Mesothelial cell of epicardium (in vitro differentiated cells): ENCODE measurements around the gene ZMYND15. TPM values are rescaled to one million over a fixed set of nuclear protein-coding genes. Genes with fewer than 3 reads are reported as not detected.

Experiments used
- DNase-seq, 2 experiments: peaks; one replicate each; pipeline ENCODE4 v3.0.0; 2021; ENCODE audit warnings: low spot score in 2 of 2; ENCODE audit not compliant: unreplicated experiment in 2 of 2
- H3K27ac Mint-ChIP-seq: 2 replicates; pipeline ENCODE4 v1.8.0; 2021; ENCODE audit warnings: mixed read lengths
- H3K27me3 Mint-ChIP-seq: 2 replicates; pipeline ENCODE4 v1.8.0; 2021; ENCODE audit warnings: low read depth, mixed read lengths
- H3K36me3 Mint-ChIP-seq: 2 replicates; pipeline ENCODE4 v1.8.0; 2021; ENCODE audit warnings: mixed read lengths
- H3K4me1 Mint-ChIP-seq: 2 replicates; pipeline ENCODE4 v1.8.0; 2021; ENCODE audit warnings: mixed read lengths
- H3K4me3 Mint-ChIP-seq: 2 replicates; pipeline ENCODE4 v1.8.0; 2021; ENCODE audit warnings: mild to moderate bottlenecking, moderate library complexity, mixed read lengths
- H3K9me3 Mint-ChIP-seq: 2 replicates; pipeline ENCODE4 v1.8.0; 2021; ENCODE audit warnings: mixed read lengths
- total RNA-seq: library from RNA; stranded (reverse); gene quantifications from 3 replicates; pipeline ENCODE4 v1.2.1, GENCODE V29; 2021
- TF ChIP-seq, protein P1 (sequence below): fragments of 200-600 bp; sonication (generic); IDR thresholded peaks from one replicate; pipeline ENCODE4 v1.5.0; 2021; ENCODE audit warnings: antibody characterized with exemption; ENCODE audit not compliant: unreplicated experiment

ZMYND15 gene
- total RNA-seq, 1 donor from 2014 or later, result 0.78 TPM

DNA sequence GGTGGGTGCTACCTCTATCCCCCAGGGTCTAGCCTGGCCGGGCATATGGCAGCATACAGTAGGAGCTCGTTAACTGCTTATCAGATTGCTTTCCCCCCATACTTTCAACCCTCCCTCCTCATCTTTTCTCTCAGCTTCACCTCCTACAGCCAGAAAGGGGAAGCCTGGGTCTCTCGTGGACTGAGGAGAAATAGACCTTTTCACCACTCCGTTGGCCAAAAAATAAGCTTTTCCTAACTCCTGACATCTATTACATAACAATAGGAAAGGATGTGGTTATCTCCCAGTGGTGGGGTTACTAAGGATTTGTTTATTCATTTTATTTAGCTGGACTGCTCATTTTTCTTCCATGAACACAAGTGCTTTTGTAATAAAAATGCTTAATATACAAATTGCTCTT lies 9.1 kb downstream of the ZMYND15 start:
- Mint-ChIP-seq H3K9me3 (no peaks in the 10 kb centered on the region), H3K4me3 (no peak overlapping the region), H3K4me1 (peaks cover 6% of the 10 kb centered on the region), H3K27ac (no peak overlapping the region), H3K36me3 (no peaks in the 10 kb centered on the region), H3K27me3 (peaks cover 92% of the 10 kb centered on the region)
- no peak for DNase-seq
- TF ChIP-seq, protein P1, sequence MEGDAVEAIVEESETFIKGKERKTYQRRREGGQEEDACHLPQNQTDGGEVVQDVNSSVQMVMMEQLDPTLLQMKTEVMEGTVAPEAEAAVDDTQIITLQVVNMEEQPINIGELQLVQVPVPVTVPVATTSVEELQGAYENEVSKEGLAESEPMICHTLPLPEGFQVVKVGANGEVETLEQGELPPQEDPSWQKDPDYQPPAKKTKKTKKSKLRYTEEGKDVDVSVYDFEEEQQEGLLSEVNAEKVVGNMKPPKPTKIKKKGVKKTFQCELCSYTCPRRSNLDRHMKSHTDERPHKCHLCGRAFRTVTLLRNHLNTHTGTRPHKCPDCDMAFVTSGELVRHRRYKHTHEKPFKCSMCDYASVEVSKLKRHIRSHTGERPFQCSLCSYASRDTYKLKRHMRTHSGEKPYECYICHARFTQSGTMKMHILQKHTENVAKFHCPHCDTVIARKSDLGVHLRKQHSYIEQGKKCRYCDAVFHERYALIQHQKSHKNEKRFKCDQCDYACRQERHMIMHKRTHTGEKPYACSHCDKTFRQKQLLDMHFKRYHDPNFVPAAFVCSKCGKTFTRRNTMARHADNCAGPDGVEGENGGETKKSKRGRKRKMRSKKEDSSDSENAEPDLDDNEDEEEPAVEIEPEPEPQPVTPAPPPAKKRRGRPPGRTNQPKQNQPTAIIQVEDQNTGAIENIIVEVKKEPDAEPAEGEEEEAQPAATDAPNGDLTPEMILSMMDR, result no peak

DNA sequence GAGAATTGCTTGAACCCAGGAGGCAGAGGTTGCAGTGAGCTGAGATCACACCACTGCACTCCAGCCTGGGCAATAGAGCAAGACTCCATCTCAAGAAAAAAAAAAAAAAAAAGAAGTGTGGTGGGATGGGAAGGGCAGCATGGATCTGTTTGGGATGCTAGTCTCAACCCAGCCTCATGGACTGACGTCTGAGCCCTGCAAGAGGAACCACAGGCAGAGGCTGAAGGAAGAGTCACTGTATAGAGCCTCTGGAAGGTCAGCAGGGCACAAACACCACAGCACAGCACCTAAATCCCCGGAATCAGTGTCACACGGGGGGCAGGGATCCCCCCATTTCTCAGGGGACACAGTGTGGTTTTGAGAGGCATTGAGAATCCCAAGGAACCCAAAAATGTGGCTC lies 11.0 kb downstream of the ZMYND15 start:
- Mint-ChIP-seq H3K4me3 (no peak overlapping the region), H3K36me3 (no peaks in the 10 kb centered on the region), H3K9me3 (no peaks in the 10 kb centered on the region), H3K27me3 (peaks cover 89% of the 10 kb centered on the region), H3K27ac (no peak overlapping the region), H3K4me1 (no peaks in the 10 kb centered on the region)
- no peak for DNase-seq
- TF ChIP-seq, protein P1, result no peak

DNA sequence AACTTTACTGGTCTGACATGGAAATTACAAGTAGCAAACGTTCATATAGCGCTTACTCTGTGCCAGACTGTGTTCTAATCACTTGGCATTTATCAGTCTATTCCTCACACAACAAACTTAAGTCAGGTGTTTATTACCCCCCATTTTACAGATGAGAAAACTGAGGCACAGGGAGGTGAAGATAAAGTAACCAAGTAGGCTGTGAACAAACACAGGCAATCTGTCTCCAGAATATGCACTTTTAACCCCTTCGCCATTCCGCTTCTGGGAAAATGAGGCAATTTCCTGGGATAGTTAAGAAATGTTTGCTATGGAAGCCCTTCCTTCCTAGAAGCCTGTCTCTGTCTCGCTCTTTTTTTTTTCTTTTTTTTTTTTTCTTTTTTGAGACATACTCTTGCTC lies 12.3 kb downstream of the ZMYND15 start:
- Mint-ChIP-seq H3K9me3 (no peaks in the 10 kb centered on the region), H3K27ac (no peak overlapping the region), H3K27me3 (peaks cover 78% of the 10 kb centered on the region), H3K36me3 (no peaks in the 10 kb centered on the region), H3K4me1 (no peaks in the 10 kb centered on the region), H3K4me3 (no peak overlapping the region)
- DNase-seq, result no peak
- TF ChIP-seq, protein P1, result no peak

DNA sequence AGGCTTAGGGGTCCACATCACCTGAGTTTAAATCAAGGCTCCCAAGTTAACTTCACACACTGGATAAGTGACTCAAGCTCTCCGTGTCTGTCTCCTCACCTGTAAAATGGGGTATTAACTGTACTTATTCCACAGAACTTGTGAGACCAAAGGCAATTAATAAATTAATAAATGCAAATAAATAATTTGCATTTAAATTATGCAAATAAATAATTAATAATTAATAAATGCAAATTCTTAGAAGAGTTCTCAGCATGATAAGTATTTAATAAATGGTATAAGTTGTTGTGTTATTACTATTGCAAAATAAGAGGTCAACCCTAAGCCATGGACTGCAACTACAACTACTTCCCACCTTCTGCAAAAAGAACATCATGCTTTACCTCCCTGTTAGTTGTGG lies 13.8 kb downstream of the ZMYND15 start:
- TF ChIP-seq, protein P1, result no peak
- no peak overlapping the region for H3K27ac Mint-ChIP-seq
- H3K27me3 Mint-ChIP-seq, result peaks cover 75% of the 10 kb centered on the region
- H3K9me3 Mint-ChIP-seq, result no peaks in the 10 kb centered on the region
- H3K4me1 Mint-ChIP-seq, result no peaks in the 10 kb centered on the region
- H3K36me3 Mint-ChIP-seq, result no peaks in the 10 kb centered on the region
- no peak for DNase-seq
- H3K4me3 Mint-ChIP-seq, result no peak overlapping the region

DNA sequence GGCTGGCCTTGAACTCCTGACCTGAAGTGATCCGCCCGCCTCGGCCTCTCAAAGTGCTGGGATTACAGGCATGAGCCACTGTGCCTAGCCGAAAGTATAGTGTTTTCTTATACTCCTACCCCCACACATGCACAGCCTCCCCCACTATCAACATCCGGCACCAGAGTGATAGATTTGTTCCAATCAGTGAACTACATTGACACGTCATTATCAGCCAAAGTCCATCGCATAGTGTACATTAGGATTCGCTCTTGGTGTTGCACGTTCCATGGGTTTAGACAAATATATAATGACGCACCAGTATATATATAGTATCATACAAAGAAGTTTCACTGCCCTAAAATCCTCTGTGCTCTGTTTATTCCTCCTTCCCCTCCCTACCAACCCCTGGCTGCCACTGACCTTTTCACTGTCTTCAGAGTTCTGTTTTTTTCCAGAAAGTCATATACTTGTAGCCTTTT lies 20.2 kb downstream of the ZMYND15 start:
- TF ChIP-seq, protein P1, result no peak
- Mint-ChIP-seq H3K9me3 (no peaks in the 10 kb centered on the region), H3K4me3 (no peak overlapping the region), H3K27ac (no peak overlapping the region), H3K27me3 (peaks cover 34% of the 10 kb centered on the region), H3K36me3 (no peaks in the 10 kb centered on the region), H3K4me1 (no peaks in the 10 kb centered on the region)
- no peak for DNase-seq

DNA sequence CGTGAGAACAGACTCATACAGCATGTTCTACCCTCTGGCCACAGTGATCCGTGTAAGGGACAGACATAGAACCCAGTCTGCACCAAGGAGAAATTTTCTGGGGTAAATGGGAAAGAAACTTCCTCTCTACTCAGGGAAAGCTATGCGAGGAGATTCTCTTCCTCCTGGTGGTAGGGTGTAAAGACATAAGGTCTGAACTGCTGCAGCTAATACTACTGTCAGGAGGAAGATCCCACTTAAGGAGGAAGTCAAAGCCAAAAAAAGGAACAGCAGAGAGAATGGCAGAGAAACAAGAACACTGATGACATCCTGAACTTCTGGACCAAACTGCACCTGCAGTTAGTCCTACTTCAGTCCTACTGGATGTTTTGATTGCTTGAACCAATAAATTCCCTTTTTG lies 25.0 kb downstream of the ZMYND15 start:
- no peak for DNase-seq
- H3K4me3 Mint-ChIP-seq, result no peak overlapping the region
- no peaks in the 10 kb centered on the region for H3K4me1 Mint-ChIP-seq
- H3K27ac Mint-ChIP-seq, result no peak overlapping the region
- H3K9me3 Mint-ChIP-seq, result no peaks in the 10 kb centered on the region
- TF ChIP-seq, protein P1, result no peak
- H3K27me3 Mint-ChIP-seq, result peaks cover 19% of the 10 kb centered on the region
- H3K36me3 Mint-ChIP-seq, result no peaks in the 10 kb centered on the region
